Progenitor cell of endocrine pancreas (in vitro differentiated cells): ENCODE measurements around the gene ASB18. TPM values are rescaled to one million over a fixed set of nuclear protein-coding genes. Genes with fewer than 3 reads are reported as not detected.

Experiments used
- DNase-seq: peaks from one replicate; pipeline ENCODE4 v3.0.0; 2021; ENCODE audit warnings: low spot score; ENCODE audit not compliant: unreplicated experiment
- H3K27ac Mint-ChIP-seq: 2 replicates; pipeline ENCODE4 v1.8.0; 2021; ENCODE audit warnings: mild to moderate bottlenecking, moderate library complexity, mixed read lengths
- H3K27me3 Mint-ChIP-seq: 2 replicates; pipeline ENCODE4 v1.8.0; 2021; ENCODE audit warnings: mixed read lengths
- H3K36me3 Mint-ChIP-seq: 2 replicates; pipeline ENCODE4 v1.8.0; 2022; ENCODE audit warnings: mixed read lengths; ENCODE audit not compliant: insufficient read depth
- H3K4me1 Mint-ChIP-seq: 2 replicates; pipeline ENCODE4 v1.8.0; 2021; ENCODE audit warnings: low read depth, mixed read lengths
- H3K4me3 Mint-ChIP-seq: 2 replicates; pipeline ENCODE4 v1.8.0; 2021; ENCODE audit warnings: low read depth, mild to moderate bottlenecking, moderate library complexity, mixed read lengths
- H3K9me3 Mint-ChIP-seq: 2 replicates; pipeline ENCODE4 v1.8.0; 2021; ENCODE audit warnings: low read depth, mixed read lengths
- total RNA-seq: library from RNA; stranded (reverse); gene quantifications from 2 replicates; pipeline ENCODE4 v1.2.1, GENCODE V29; 2021
- TF ChIP-seq, protein P1 (sequence below): fragments of 200-600 bp; sonication (generic); IDR thresholded peaks from one replicate; pipeline ENCODE4 v1.5.0; 2021; ENCODE audit warnings: antibody characterized with exemption, mild to moderate bottlenecking; ENCODE audit not compliant: unreplicated experiment

Gene ASB18
- total RNA-seq, 1 donor from 2014 or later, result not detected

- Mint-ChIP-seq H3K9me3 (peaks cover 5% of the 10 kb centered on the region), H3K27ac (no peak overlapping the region), H3K4me3 (no peak overlapping the region)
Measured at GRCh38 chr2:236257575-236257974, 6.6 kb downstream of the ASB18 start.

GRCh38 chr2:236257136-236257535 lies 7.1 kb downstream of the ASB18 start:
- no peak for DNase-seq
- TF ChIP-seq, protein P1, sequence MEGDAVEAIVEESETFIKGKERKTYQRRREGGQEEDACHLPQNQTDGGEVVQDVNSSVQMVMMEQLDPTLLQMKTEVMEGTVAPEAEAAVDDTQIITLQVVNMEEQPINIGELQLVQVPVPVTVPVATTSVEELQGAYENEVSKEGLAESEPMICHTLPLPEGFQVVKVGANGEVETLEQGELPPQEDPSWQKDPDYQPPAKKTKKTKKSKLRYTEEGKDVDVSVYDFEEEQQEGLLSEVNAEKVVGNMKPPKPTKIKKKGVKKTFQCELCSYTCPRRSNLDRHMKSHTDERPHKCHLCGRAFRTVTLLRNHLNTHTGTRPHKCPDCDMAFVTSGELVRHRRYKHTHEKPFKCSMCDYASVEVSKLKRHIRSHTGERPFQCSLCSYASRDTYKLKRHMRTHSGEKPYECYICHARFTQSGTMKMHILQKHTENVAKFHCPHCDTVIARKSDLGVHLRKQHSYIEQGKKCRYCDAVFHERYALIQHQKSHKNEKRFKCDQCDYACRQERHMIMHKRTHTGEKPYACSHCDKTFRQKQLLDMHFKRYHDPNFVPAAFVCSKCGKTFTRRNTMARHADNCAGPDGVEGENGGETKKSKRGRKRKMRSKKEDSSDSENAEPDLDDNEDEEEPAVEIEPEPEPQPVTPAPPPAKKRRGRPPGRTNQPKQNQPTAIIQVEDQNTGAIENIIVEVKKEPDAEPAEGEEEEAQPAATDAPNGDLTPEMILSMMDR, result no peak
- Mint-ChIP-seq H3K4me1 (no peaks in the 10 kb centered on the region), H3K9me3 (peaks cover 5% of the 10 kb centered on the region), H3K4me3 (no peak overlapping the region), H3K27ac (no peak overlapping the region), H3K36me3 (no peaks in the 10 kb centered on the region), H3K27me3 (peaks cover 31% of the 10 kb centered on the region)

More at GRCh38 chr2:236257575-236257974, 6.6 kb downstream of the ASB18 start:
- H3K27me3 Mint-ChIP-seq, result peaks cover 31% of the 10 kb centered on the region
- no peak for DNase-seq
- TF ChIP-seq, protein P1, result no peak
- no peaks in the 10 kb centered on the region for H3K36me3 Mint-ChIP-seq
- H3K4me1 Mint-ChIP-seq, result no peaks in the 10 kb centered on the region

DNA sequence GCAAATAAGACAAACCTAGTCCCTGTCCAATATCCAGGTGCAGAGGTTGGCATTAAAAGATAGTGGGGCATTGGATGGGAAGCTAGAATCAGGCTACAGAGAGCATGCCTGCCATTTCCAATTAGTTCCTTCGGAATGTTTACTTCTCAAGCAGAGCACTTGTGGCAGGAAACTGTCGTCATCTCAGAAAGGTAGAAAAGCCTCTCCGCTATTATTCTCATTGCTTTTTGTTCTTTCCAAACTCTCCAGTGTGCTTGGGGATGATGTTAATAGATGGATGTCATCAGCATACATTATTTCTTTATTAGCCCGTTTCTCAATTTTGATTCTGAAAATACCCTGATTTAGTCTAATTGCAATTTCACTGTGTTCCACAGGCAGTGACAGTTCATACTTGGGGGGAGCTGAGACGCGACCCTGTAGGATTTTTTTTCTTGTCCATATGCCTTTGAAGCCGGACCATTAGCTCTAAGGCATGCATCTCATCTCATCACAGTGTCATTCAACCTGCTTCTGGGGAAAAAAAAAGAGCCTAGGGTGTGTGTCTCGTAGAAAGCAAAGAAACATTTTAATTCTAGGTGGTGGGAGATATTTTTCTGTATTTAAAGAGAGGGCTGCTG lies 7.7 kb downstream of the ASB18 start:
- Mint-ChIP-seq H3K36me3 (no peaks in the 10 kb centered on the region), H3K27ac (no peak overlapping the region), H3K27me3 (peaks cover 29% of the 10 kb centered on the region)

DNA sequence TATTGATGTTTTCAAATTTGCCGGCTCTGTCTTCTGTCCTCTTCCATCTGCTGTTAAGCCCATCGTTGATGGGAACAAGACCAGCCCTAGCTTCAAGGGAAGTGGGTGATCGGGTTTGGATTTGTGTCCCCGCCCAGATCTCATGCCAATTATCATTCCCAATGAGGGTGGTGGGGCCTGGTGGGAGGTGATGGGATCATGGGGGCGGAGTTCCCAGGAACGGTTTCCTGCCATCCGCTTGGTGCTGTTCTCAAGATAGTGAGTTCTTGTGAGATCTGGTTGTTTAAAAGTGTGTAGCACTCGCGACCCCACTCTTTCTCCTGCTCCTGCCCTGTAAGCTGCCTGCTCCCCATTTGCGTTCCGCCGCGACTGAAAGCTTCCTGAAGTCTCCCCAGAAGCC lies 9.5 kb downstream of the ASB18 start:
- Mint-ChIP-seq H3K4me3 (no peak overlapping the region), H3K27ac (no peak overlapping the region), H3K36me3 (no peaks in the 10 kb centered on the region), H3K27me3 (peaks cover 17% of the 10 kb centered on the region), H3K9me3 (no peaks in the 10 kb centered on the region), H3K4me1 (peaks cover 8% of the 10 kb centered on the region)
- DNase-seq, result no peak
- TF ChIP-seq, protein P1, result no peak

More for the DNA sequence above, 7.7 kb downstream of the ASB18 start:
- DNase-seq, result no peak
- peaks cover 3% of the 10 kb centered on the region for H3K9me3 Mint-ChIP-seq
- no peak overlapping the region for H3K4me3 Mint-ChIP-seq
- peaks cover under 1% of the 10 kb centered on the region for H3K4me1 Mint-ChIP-seq
- TF ChIP-seq, protein P1, result no peak

DNA sequence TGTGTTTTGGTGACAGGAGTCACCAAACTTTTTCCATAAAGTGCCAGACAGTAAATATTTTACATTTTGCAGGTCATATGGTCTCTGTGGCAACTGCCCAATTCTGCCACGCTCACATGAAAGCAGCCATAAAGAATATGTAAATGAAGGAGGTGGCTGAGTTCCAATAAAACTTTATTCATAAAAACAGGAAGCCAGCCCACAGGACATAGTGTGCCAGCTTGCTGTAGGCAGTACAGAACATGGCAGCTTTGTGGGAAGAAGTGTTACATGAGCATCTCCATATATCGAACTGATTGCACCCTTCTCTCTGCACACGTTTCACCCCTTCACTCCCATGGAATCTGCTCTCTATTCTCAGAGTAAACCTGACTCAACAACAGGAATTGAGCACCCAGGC lies 10.2 kb downstream of the ASB18 start:
- TF ChIP-seq, protein P1, result no peak
- no peaks in the 10 kb centered on the region for H3K36me3 Mint-ChIP-seq
- H3K4me3 Mint-ChIP-seq, result no peak overlapping the region
- H3K4me1 Mint-ChIP-seq, result peaks cover 8% of the 10 kb centered on the region
- peaks cover 14% of the 10 kb centered on the region for H3K27me3 Mint-ChIP-seq
- no peak for DNase-seq
- no peak overlapping the region for H3K27ac Mint-ChIP-seq
- no peaks in the 10 kb centered on the region for H3K9me3 Mint-ChIP-seq
